Urinary bladder (tissue), 4 donors: Measurements from ENCODE around the gene SPAG5. TPM values are rescaled to one million over a fixed set of nuclear protein-coding genes. Genes with fewer than 3 reads are reported as not detected.

Experiments used
- DNase-seq: peaks from one replicate; pipeline ENCODE4 v3.0.0-alpha.2; 2015; ENCODE audit errors: extremely low spot score
- H3K27ac ChIP-seq: one replicate; pipeline ENCODE4 v1.5.1; 2013; ENCODE audit warnings: low read depth, mild to moderate bottlenecking, moderate library complexity
- H3K36me3 ChIP-seq: one replicate; pipeline ENCODE4 v1.6.1; 2013; ENCODE audit warnings: mild to moderate bottlenecking, moderate library complexity; ENCODE audit not compliant: insufficient read depth
- H3K4me1 ChIP-seq: one replicate; pipeline ENCODE4 v1.6.1; 2013; ENCODE audit warnings: mild to moderate bottlenecking, moderate library complexity; ENCODE audit not compliant: insufficient read depth
- H3K4me3 ChIP-seq: one replicate; pipeline ENCODE4 v1.5.1; 2013; ENCODE audit warnings: low read depth, low read length
- WGBS: extraction: QIAGEN DNeasy Blood & Tissue Kit; methylation state at CpG from one replicate; pipeline ENCODE4 v1.1.7; 2013; 5-methylcytosine and 5-hydroxymethylcytosine counted together
- polyA plus RNA-seq: library from polyadenylated mRNA; stranded (reverse); fragments of 200-250 nt; gene quantifications from one replicate; pipeline ENCODE4 v1.2.3, GENCODE V29; 2013
- total RNA-seq: library from RNA; depleted of rRNA; stranded (reverse); fragments of >200 nt; gene quantifications from one replicate; pipeline ENCODE4 v1.2.3, GENCODE V29; 2014
- donor health status: healthy with polysubstance abuse.
- donor health status: healthy.

SPAG5 gene, protein sequence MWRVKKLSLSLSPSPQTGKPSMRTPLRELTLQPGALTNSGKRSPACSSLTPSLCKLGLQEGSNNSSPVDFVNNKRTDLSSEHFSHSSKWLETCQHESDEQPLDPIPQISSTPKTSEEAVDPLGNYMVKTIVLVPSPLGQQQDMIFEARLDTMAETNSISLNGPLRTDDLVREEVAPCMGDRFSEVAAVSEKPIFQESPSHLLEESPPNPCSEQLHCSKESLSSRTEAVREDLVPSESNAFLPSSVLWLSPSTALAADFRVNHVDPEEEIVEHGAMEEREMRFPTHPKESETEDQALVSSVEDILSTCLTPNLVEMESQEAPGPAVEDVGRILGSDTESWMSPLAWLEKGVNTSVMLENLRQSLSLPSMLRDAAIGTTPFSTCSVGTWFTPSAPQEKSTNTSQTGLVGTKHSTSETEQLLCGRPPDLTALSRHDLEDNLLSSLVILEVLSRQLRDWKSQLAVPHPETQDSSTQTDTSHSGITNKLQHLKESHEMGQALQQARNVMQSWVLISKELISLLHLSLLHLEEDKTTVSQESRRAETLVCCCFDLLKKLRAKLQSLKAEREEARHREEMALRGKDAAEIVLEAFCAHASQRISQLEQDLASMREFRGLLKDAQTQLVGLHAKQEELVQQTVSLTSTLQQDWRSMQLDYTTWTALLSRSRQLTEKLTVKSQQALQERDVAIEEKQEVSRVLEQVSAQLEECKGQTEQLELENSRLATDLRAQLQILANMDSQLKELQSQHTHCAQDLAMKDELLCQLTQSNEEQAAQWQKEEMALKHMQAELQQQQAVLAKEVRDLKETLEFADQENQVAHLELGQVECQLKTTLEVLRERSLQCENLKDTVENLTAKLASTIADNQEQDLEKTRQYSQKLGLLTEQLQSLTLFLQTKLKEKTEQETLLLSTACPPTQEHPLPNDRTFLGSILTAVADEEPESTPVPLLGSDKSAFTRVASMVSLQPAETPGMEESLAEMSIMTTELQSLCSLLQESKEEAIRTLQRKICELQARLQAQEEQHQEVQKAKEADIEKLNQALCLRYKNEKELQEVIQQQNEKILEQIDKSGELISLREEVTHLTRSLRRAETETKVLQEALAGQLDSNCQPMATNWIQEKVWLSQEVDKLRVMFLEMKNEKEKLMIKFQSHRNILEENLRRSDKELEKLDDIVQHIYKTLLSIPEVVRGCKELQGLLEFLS
- total RNA-seq = 17.9 TPM
- 2.7 TPM for polyA plus RNA-seq

DNA sequence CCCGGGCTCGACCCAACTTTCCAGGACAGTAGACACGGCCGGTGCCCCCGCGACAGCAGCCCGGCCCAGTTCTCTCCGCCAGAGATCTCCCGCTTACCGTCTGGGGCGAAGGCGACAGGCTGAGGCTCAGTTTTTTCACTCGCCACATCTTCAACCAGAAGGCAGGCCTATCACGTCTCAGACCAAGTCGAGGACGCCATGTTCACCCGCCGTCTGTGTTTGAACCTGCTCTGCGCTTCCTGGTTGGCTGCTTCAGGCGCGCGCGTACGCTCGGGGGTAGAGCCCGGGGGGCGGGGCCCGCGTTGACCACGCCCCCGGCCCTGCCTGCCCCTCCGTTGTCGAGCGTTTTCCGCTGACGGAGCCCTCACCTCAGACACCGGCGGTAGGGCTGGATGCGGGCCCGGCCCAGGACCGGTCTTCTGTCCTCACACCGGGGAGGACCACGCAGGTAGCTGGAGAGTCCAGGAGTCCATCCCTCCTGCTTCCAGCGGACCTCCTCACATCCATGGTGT lies at the start of gene SPAG5:
SPAG5 (minus strand) TSS at position 227 of the 512 bp plus-strand sequence; CDS start at position 148, 79 bp downstream.
- DNase-seq = peak; percentile 81
- Histone ChIP-seq H3K4me3 (peak within 1 kb of the TSS; percentile 38), H3K36me3 (no peaks in the 10 kb centered on the region), H3K4me1 (peaks cover 1% of the 10 kb centered on the region), H3K27ac (peak within 1 kb of the TSS; percentile 92)
- WGBS = under 1% methylated on average over 44 of the region's 44 CpGs

DNA sequence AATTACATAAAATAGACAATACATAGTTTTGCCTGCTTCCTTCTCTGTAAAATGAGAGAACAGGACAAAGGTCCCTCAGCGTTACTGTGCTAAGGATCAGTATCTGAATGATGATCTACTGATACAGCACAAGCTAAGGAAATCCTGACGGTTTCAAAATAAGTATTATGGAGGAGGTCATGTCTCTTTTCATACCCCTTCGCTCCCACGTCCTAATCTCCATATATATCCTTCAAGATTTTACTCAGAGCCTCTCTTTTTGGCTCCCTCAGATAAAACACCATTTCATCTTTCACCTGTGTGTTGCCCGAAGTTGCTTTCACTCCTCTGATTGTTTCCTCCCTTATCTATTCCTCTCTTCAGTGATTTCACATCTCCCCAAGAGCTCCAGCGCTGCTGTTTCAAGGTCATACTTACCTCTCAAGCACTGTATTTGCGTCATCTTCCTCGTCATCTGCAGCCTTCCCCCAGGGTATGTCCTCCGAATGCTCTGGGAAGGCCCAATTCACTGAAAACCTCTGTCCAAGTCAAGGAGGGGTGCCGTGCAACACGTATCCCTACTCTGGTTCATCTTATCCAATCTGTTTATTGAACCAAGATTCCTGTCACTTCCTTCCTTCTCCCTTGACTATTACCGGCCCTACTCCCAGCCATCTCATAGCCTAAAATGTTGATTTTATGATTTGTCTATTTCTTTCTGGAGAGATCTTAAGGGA lies 47.4 kb upstream of the SPAG5 start:
- H3K4me1 ChIP-seq = no peaks in the 10 kb centered on the region
- no peaks in the 10 kb centered on the region for H3K36me3 ChIP-seq
- WGBS = 64% methylated on average over 12 of the region's 12 CpGs
- H3K27ac ChIP-seq = peak overlapping the region; percentile 91
- no peak for DNase-seq
- H3K4me3 ChIP-seq = peak overlapping the region; percentile 97

DNA sequence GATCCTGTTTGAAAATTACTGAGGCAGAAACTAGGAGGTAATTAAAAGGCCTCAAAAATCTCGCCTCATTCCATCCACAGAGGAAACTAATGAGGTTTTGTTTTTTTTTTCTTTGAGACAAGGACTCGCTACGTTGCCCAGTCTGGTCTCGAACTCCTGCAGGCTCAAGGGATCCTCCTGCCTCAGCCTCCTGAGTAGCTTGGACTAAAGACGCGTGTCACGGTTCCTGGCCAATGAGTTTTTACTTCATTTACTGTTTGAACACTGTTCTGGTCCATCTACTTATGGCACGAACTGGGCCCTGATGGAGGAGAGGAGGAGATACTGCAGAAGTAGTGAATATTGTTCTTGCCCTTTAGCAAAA lies 46.7 kb upstream of the SPAG5 start:
- DNase-seq = no peak
- Histone ChIP-seq H3K4me3 (peak overlapping the region; percentile 97), H3K36me3 (no peaks in the 10 kb centered on the region), H3K27ac (peak overlapping the region; percentile 91), H3K4me1 (no peaks in the 10 kb centered on the region)
- 35% methylated on average over 8 of the region's 8 CpGs for WGBS

DNA sequence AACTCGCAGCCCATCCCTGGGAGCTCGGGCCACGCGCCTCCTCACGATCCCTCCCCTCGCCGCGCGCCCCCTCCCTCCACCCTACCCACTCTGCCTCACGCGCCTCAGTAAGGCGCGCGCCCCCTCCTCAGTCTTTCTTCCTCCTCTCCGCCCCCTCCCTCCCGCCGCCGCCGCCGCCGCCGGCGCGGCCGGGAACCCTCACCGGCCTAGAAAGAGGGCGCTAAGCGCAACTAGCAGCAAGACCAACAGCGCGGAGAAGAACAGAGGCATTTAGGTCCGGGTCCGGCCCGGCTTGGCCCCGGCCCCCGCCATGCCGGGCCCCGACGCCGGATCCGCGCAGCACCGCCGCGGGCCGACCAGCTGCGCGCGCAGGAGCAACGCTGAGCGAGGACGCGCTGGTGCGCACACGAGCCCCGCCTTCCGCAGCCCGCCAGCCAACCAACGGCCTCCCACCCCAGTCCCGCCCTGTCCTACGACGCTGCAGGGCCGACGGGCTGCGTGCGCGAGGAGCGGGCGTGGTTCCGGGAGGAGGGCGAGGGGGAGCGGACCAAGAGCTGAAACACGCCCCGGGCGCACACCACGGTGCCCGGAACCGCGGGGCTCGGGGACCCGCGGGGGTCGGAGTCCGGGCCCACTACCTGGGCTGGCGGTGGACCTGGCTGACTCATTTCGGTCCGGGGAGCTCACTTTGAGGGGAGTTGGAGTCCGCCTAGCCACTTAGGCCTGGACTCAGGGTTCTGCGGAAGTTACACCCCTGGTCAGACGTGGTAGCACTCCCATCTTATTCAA lies 46.2 kb upstream of the SPAG5 start, which contains the start of gene BLTP2:
BLTP2 (minus strand) TSS at position 372 of the 789 bp plus-strand sequence; CDS start at position 270, 102 bp downstream.
- 1% methylated on average over 88 of the region's 89 CpGs for WGBS
- no peaks in the 10 kb centered on the region for H3K4me1 ChIP-seq

DNA sequence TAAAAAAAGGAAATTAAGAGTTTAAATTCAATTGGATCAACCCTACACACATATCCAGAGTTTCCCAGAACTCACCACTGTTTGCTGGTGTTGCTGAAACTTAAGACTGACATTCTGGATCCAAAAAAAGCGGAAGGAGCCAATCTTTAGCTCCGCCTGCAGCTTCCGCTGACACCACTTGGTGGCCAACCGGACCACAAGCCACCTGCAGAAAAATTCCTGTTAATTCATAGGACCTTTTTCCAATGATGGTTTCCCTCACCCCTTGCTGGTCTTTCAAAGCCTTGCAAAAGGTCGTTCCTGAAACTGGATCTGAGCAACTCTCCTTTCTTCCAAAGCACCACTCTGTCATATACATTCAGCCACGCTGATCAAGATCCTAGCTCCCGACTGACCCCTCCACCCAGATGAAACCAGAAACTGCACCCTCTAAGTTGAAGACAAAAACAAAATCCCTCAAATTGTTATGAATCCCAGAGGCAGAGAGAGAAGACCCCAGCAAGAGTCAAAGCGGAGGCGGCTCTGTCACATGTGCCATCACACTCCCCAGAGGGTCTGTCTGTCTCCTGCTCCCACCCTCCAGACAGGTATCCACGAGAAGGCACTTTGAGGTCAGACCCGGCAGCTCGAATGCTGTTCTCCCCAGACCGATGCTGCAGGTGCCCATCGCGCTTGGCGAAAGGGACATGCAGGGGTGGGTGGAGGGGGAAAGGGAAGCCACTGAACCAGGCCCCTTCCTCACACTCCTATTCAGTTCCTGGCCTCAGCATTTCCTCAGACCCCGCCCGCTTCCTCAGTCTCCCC lies 45.4 kb upstream of the SPAG5 start:
- 2% methylated on average over 18 of the region's 18 CpGs for WGBS
- DNase-seq = no peak
- no peaks in the 10 kb centered on the region for H3K4me1 ChIP-seq
- no peaks in the 10 kb centered on the region for H3K36me3 ChIP-seq
- H3K27ac ChIP-seq = peak overlapping the region; percentile 71
- H3K4me3 ChIP-seq = peak overlapping the region; percentile 97

More for the DNA sequence above, 46.2 kb upstream of the SPAG5 start, which contains the start of gene BLTP2:
- no peaks in the 10 kb centered on the region for H3K36me3 ChIP-seq
- DNase-seq = peak; percentile 89
- peak within 1 kb of the TSS; percentile 97 for H3K4me3 ChIP-seq
- H3K27ac ChIP-seq = peak within 1 kb of the TSS; percentile 91

DNA sequence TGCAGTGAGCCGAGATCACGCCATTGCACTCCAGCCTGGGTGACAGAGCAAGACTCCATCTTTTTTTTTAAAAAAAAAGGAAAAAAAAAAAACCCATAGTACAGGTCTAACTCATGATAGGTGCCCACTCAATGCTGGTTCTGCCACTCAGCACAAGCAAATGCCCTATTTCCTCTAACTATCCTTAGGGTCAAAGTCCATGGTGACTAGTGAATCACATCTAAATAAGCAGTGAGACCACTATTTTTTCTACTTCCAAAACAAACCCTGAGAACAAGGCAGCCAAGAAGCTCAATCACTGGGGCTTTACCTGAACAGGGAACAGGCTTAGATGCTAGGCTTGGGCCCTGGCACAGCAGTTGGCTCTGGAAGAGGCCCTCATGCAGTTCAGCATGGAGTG lies 42.8 kb upstream of the SPAG5 start:
- DNase-seq = no peak
- Histone ChIP-seq H3K4me3 (no peak overlapping the region), H3K27ac (no peak overlapping the region), H3K36me3 (peaks cover 3% of the 10 kb centered on the region), H3K4me1 (no peaks in the 10 kb centered on the region)
- 94% methylated on average over 2 of the region's 2 CpGs for WGBS

DNA sequence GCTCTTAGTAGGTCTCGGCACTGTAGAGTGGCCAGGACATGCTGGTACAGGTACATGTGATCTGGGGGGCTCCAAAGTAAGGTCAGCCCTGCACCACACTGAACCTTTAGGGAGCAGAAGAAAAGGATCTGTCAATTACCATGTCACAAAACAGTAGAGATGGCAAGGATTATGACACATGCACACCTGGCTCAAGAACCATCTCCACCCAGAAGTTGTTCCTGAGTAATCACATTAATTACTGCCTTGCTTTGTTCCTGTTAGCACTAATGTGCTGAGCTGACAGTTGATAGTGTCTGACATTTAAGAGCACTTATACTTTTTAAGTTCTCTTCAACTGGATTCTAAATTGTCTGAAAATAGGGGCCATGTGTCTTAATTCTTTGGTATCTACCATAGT lies 36.7 kb upstream of the SPAG5 start:
- H3K27ac ChIP-seq = no peak overlapping the region
- no peak for DNase-seq
- H3K4me3 ChIP-seq = no peak overlapping the region
- 89% methylated on average over 1 of the region's 1 CpG for WGBS
- H3K36me3 ChIP-seq = peaks cover 6% of the 10 kb centered on the region
- H3K4me1 ChIP-seq = no peaks in the 10 kb centered on the region

DNA sequence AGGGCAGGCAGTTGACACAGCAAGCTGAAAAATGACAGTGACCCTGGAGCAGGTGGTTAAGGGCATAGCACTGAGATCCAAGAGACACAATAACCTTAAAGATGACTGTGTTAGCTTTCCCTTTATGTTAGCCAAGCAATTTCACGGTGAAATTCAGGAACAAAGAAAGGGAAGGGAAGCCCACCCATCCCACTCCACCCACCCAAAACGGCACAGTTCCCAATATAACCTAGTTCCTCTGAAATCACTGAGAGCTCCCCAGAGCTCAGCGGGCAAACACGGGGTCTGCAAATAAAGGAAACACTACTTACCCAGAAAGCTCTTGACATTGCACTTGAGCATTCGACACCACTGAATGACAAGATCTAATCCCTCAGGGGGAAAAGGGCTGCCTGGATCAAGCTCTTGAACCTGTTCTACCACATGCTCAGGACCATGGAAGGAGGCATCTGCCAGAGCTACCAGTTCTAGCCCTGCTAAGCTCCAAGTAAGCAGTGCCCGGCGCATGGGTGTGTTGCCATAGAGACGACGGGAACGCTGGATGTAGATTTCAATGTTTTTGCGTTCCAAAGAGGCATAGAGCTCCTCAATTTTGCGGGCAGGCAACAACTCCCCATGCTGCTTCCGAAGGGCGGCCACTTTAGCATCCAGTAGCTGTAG lies 35.5 kb upstream of the SPAG5 start:
- no peak overlapping the region for H3K27ac ChIP-seq
- DNase-seq = no peak
- WGBS = 90% methylated on average over 14 of the region's 14 CpGs
- H3K36me3 ChIP-seq = peaks cover 6% of the 10 kb centered on the region
- no peak overlapping the region for H3K4me3 ChIP-seq
- H3K4me1 ChIP-seq = no peaks in the 10 kb centered on the region

DNA sequence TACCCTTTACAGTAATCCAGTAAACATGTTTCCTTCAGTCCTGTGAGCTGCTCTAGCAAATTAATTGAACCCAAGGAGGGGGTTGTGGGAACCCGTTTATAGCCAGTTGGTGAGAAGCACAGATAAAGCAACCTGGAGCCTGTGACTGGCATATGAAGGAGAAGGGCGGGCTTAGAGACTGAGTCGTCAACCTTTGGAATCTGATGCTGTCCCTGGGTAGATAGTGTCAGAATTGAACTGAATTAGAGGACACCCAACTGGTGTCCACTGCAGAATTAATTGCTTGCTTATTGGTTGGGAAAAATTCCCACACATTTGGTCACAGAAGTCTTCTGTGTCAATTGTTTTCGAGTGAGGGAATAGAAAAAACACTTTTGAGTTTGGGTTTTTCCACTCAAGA lies 28.0 kb upstream of the SPAG5 start:
- H3K27ac ChIP-seq = no peak overlapping the region
- peaks cover 4% of the 10 kb centered on the region for H3K36me3 ChIP-seq
- no peak overlapping the region for H3K4me3 ChIP-seq
- WGBS = 88% methylated on average over 4 of the region's 4 CpGs
- H3K4me1 ChIP-seq = no peaks in the 10 kb centered on the region
- DNase-seq = no peak

DNA sequence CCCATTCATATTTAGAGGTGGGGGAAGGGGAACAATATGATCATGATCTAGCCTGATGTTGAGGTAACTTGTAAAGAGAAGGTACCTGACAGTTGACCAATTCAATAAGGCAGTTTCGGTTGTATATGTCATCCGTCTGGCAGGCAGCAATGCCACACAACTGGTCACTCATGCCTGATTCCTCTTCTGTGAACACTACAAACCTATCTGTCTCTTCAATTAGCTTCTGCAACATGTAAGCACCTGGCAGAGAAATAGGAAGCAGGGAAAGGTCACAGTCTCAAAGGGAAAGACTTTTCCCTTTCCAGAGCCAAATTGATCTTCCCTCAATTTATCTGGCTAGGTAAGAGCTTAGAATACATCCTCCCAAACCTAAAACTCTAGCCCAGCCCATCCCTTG lies 25.3 kb upstream of the SPAG5 start:
- 92% methylated on average over 2 of the region's 2 CpGs for WGBS
- Histone ChIP-seq H3K36me3 (peaks cover 4% of the 10 kb centered on the region), H3K27ac (no peak overlapping the region), H3K4me3 (no peak overlapping the region), H3K4me1 (no peaks in the 10 kb centered on the region)
- DNase-seq = no peak

DNA sequence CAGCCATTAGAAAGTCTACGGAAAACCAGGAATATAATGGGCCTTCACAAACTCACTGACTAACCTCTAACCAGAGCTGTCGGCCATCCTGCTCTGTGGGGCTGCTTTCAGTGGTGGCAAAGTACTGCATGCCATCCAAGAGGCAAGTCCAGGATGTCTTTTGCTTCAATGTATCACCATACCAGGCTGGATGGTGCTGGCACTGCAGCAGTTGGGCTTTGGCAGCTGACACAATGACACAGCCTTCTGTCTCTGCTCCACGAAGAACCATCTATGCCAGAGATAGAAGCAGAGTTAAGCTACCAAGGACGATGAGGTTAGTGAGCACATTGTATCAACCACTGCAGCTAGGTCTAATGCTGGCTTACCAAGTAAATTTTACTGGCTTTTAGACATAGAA lies 24.9 kb upstream of the SPAG5 start:
- no peaks in the 10 kb centered on the region for H3K4me1 ChIP-seq
- H3K27ac ChIP-seq = no peak overlapping the region
- peaks cover 4% of the 10 kb centered on the region for H3K36me3 ChIP-seq
- 92% methylated on average over 4 of the region's 4 CpGs for WGBS
- DNase-seq = no peak
- no peak overlapping the region for H3K4me3 ChIP-seq
